NCI-H1436 treated with DMSO at 0.1 percent for 48 hours (cell line): Measurements from ENCODE around the gene MYG1.
"Not testable (repeated sequence)": the region's sequence is repeated elsewhere in the genome, so short reads cannot be mapped to it uniquely, and the experiment has no call there.

Source experiments
- DNase-seq: peaks from one replicate; lab custom pipeline; 2025; lab: John Stamatoyannopoulos, UW

Gene MYG1

DNA sequence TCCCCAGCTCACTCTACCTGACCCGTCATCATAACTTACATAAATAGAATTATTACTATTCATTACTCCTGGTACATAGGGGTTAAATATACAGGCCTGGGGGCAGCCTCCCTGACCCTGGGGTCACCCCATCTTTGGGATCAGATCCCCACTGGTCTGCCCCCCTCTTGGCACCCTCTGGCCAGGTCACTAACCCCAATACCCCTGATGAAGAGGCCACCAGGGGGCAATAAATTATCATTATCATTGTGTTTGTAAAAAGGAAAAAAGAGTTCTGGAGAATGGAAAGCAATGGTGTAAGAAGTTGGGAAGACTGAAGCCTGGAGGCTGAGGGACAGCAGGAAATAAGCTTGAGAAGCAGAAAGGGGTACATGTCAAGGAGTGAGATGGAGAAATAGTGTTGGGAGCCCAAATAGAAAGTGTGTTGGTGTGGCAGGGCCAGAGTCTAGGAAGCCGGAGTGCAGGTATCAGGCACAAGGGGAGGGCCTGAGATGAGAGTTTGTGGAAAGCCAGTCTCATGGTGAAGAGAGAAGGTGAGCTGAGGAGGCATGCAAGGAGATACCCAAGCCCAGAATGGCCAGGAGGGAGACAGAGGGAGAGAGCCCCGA is 28.0 kb downstream of the MYG1 start:
- DNase-seq, result no peak

GRCh38 chr12:53328043-53328435 is 28.5 kb downstream of the MYG1 start:
- DNase-seq, result no peak

DNA sequence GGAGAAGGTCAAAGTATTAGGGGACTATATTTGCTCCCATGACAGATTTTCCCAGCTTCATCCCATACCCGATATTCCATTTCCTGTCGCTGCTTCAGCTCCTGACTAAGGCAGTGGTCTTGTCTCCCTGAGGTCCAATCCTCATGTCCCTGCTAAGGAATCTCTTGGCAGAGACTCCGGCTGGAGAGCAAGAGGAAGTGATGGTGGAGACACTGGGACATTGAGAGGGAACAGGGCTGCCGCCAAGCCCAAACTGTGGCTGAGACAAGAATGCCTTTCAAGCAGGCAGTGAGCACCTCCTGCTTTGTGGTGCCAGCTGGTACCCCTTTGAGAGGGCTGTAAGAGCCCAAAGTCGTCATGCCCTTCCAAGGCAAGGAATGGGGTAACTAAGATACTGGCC is 31.2 kb downstream of the MYG1 start:
- no peak for DNase-seq

- DNase-seq, result not testable (repeated sequence)
Observed at GRCh38 chr12:53332339-53332738, 32.8 kb downstream of the MYG1 start.

DNA sequence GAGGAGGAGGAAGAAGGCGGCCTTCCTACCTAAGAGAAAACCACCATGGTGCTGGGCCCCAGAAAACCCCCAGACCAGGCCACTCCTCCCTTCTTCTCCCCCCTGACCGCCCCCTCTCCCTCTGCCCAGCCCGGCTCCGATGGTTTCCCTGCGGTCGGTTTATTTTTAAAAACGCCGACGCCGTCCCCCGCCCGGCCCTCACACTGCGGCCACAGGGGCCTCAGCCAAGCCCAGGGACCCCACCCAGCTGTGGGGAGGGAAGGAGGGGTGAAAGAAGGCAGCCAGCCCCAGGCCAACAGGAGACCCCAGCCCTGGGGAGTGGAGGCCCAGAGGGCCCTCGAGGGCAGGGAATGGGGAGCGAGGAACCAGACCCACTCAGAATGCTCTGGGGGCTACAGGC is 33.2 kb downstream of the MYG1 start:
- no peak for DNase-seq

- DNase-seq, result no peak
Observed at GRCh38 chr12:53333289-53333688, 33.8 kb downstream of the MYG1 start.

DNA sequence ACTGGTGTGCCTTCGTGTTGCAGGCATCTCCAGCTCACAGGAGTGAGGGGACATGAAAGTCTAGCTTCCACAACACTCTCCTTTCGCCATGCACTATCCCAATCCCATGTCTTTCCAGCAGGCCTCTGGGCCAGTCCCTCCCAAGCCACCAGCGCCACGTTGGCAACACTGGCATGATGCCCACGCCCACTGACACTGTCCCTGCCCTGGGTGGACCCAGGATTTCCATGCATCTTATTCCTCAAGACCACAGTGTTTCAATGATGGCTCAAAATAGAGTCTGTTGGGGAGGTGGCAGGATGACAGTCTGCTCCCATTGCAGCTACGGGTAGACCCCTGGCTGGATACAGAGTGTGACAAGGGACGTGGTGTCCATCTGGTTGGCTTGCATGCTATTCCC is 34.4 kb downstream of the MYG1 start:
- DNase-seq, result no peak

DNA sequence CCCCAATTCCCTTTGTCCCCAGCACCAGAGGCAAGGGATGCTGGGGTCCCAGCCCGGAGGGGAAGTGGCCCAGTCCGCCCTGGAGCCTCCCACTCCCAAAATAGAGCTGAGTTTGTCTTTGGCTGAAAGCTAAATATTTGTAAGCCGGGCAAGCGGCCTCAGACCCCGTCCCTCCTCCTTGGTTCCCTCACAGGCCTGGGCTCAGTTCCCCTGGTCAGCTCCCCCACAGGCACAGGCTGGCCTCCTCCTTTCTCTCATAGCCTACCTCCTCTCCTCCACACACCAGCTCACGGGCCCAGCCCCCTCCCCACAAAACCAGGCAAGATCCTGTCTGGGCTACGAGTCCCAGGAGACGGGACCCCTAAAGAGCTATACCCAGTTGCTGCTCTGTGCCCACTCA is 35.3 kb downstream of the MYG1 start:
- DNase-seq, result no peak

DNA sequence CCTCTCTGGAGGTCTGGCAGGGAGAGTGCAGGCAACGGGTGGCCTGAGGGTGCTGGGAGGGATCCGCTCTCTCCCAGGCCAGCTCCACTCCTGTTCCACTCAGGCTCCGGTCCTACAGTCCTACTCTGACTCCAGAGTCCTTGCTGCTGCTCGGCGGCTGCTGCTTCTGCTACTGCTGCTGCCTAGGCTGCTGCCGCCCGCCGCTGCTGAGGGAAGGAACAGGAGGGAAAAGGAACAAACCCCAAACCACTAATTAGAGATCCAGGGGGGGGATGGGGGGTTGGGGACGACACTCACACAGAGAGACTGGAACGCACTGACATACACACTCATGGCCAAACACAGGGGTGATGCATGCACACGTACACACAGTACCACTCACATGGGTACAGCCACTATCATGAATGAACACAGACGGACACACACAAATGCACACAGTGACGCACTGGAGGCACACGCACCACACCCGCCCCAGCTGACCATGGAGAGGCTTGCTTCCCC is 36.7 kb downstream of the MYG1 start, which contains the start of gene SP7:
SP7 (minus strand) TSS at position 174 of the 501 bp plus-strand sequence. CDS start 708 bp downstream, outside the sequence.
- DNase-seq, result no peak

GRCh38 chr12:53338017-53338416 is 38.5 kb downstream of the MYG1 start:
- DNase-seq, result no peak

DNA sequence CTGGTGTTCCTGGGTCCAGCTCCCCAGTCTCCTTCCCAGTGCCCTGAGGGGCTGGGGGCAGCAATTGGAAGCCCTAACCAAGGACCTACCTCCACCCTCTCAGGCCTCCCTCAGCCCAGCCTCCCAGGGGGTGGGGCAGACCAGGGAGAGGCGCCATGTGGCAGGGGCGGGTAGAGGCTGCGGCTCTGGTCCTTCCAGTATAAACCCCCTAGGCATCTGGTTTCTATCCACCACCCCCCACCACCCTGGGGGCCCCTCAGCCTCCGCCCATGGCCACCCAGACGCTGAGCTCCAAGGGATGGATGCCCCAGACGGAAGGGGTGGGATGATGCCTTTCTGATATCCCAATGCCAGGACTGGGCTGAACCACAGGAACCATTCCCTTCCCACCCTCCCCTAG is 39.4 kb downstream of the MYG1 start:
- no peak for DNase-seq

DNA sequence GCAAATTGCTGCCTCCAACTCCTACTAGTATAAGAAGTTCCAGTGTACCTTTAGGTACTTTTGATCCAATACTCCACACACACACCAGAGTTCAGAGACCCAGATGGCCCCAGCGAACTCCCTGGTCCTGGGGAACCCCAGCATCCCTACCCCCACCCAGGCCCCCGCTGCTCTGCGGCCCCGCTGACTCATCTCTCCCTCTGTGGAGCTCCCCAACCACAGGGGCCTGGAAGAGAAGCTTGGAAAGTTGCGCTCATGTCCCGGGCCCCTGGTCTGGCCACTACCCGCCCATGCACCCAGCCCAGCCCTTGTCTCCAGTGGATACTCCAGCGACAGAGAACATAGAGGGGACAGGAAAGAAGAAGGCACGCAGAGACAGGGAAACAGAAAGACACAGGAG is 40.9 kb downstream of the MYG1 start:
- no peak for DNase-seq

DNA sequence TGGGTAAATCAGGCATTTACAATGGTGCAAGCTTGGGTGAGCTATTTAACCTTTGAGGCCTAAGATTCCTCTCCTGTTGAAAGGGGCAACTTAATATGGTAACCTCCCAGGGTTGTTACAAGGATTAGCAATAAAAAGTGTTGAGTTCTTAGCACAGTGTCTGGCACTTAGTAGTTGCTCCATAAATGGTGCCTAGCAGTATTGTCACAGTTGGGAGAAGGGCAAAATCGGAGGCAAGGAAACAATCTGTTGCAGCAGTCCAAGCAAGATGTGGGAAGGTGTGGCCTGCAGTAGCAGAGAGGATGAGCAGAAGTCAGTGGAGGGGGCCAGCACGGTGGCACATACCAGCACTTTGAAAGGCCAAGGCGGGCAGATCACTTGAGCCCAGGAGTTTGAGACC is 44.0 kb downstream of the MYG1 start:
- no peak for DNase-seq

DNA sequence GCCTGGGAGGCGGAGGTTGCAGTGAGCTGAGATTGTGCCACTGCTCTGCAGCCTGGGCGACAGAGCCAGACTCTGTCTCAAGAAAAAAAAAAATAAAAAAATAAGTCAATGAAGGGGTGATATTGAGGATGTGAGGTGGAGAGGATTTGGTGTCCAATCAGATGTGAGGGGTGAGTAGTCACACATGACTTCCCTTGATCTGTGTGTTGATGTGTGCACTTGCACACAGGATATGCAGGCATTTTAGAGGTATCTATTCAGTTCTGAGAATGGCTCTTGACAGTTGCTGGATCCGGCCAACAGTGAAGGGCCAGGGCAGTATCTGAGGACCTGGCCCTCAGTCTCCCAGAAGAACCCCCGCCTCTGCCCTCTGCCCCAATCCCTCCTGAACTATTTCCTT is 44.5 kb downstream of the MYG1 start:
- DNase-seq, result no peak

- no peak for DNase-seq
Observed at GRCh38 chr12:53344487-53344823, 45.0 kb downstream of the MYG1 start.

- DNase-seq, result peak; percentile 11
Observed at GRCh38 chr12:53344824-53345485, 45.5 kb downstream of the MYG1 start.

DNA sequence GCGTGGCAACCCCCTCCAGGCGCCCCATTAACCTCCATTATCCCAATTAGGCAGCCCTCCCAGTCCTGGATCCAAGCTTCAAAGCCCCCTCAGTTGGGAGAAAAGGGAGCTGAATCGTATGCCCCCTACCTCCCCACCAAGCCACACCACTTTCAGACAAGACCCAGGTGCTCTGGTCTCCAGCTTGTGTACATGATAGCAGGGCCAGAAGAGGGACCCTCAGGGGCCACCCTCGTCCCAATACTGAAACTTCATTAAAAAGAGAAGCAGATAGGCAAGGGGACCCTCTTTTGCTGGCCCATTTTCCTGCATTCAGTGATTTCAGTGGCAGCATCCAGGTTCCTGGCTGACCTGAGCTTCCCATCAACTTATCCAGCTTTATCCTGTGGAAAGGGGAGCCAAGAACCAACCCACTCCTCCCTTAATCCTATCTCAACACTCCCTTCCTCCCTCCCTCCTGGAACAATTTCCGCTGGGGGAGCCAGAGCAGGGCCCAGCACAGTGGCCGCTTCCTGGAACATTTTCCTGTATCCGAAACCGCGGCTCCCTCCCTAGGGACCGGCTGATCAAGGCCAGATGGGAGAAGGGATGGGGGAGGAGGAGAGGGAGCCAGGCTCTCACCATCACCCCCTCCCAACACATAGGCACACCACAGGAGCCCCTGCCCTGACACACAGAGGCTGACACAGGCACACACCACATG is 46.1 kb downstream of the MYG1 start:
- DNase-seq, result no peak

DNA sequence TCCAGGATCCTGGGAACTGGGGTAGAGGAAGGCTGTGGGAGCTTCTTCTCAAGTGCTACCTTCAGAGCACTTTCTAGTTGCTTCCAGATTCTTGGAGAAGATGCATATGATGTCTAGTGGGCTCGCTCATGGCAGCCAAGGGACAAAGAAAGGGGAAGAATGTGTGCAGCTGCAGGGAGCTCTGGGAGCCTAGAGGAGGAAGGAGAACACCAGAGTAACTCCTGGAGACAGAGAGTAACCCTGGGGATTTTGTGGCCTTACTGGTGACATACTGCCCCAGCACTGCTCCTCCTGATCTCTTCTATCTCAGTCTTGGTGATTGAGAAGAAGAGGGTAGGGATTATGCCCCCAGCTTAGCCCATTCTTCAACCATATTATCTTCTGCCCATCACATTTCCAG is 47.0 kb downstream of the MYG1 start:
- no peak for DNase-seq

DNA sequence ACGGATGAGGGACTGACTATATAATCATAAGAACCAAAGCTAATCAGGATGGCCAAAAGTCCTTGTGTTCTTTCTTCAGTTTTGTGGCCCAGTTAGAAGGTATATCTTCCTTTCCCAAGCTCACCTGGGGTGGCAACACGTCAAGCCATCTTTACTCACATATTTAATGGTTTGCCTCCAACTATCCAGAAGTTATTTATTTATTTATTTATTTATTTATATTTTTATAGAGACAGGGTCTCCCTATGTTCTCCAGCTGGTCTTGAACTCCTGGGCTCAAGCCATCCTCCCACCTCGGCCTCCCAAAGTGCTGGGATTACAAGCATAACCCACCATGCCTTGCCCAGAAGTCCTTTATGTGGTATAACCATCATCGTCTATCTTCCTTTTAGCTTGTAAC is 48.4 kb downstream of the MYG1 start:
- DNase-seq, result no peak

- peak; percentile 44 for DNase-seq
Observed at GRCh38 chr12:53352331-53353256, 53.1 kb downstream of the MYG1 start.

GRCh38 chr12:53353257-53353655 is 53.8 kb downstream of the MYG1 start:
- no peak for DNase-seq

GRCh38 chr12:53355121-53355520 is 55.6 kb downstream of the MYG1 start:
- no peak for DNase-seq
